ENCODE data around the gene NOS1. TPM values are rescaled to one million over a fixed set of nuclear protein-coding genes. Genes with fewer than 3 reads are reported as not detected.
"Not testable (repeated sequence)": the region's sequence is repeated elsewhere in the genome, so short reads cannot be mapped to it uniquely, and the experiment has no call there.

NOS1 gene
- total RNA-seq, 3 donors from 2014 or later: under 0.01 to 0.16 TPM; not detected in 1

DNA sequence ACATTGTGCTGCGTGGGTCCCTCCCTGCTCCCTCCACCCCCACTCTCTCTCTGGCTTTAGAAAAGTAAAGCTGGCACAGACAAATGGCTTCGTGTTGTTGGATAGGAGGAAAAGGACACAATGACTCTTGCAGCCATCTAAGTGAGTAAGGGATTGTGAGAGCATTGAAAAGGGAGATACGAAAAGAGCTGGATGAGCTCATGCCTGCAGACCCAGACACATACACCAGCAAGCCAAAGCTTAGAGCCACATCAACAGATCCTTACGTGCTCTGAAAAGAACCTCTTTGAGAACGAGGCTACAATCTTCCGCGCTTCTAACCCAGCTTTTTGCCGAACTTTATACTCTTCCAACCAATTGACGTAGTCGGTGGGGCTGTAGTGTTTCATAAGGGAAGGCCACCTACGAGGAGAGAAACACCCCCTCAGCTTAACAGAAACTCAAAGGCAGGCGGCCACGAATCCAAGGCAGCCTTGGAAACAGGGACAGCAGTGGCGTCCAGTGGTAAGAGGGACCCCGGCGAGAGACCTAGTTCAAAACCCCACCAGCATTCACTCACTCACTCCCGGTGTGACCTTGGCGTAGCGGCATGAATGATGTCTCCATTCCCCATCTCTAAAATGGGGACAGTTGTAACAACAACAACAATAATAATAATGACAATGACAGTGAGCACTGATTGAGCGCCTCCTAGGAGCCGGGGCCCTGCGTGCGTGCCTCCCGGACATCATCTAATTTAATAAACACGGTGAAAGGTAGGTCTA lies 172.3 kb downstream of the NOS1 start:
- TF ChIP-seq POLR2AphosphoS5 (IDR thresholded peaks at IDR 0.05) (no peak), POLR2A (IDR thresholded peaks at IDR 0.05) (no peak)
- TF ChIP-seq, protein P1, sequence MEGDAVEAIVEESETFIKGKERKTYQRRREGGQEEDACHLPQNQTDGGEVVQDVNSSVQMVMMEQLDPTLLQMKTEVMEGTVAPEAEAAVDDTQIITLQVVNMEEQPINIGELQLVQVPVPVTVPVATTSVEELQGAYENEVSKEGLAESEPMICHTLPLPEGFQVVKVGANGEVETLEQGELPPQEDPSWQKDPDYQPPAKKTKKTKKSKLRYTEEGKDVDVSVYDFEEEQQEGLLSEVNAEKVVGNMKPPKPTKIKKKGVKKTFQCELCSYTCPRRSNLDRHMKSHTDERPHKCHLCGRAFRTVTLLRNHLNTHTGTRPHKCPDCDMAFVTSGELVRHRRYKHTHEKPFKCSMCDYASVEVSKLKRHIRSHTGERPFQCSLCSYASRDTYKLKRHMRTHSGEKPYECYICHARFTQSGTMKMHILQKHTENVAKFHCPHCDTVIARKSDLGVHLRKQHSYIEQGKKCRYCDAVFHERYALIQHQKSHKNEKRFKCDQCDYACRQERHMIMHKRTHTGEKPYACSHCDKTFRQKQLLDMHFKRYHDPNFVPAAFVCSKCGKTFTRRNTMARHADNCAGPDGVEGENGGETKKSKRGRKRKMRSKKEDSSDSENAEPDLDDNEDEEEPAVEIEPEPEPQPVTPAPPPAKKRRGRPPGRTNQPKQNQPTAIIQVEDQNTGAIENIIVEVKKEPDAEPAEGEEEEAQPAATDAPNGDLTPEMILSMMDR (IDR thresholded peaks at IDR 0.05): no peak
- intact Hi-C loops (cut with DNase I; ENCODE audit: low total_unique reads): no loop called here
- H3K27ac ChIP-seq: peak overlapping the region; percentile 77 to 89
- H3K4me3 ChIP-seq: peak overlapping the region; percentile 74 to 99 (median 87)
- peaks cover 0 to 7% of the 10 kb centered on the region in 2 donors for H3K4me1 ChIP-seq
- DNase-seq (ENCODE audit: low spot score in 2 of 2): no peak
- H3K9me3 ChIP-seq: no peaks in the 10 kb centered on the region
- no peaks in the 10 kb centered on the region for H3K27me3 ChIP-seq
- no peaks in the 10 kb centered on the region for H3K36me3 ChIP-seq

DNA sequence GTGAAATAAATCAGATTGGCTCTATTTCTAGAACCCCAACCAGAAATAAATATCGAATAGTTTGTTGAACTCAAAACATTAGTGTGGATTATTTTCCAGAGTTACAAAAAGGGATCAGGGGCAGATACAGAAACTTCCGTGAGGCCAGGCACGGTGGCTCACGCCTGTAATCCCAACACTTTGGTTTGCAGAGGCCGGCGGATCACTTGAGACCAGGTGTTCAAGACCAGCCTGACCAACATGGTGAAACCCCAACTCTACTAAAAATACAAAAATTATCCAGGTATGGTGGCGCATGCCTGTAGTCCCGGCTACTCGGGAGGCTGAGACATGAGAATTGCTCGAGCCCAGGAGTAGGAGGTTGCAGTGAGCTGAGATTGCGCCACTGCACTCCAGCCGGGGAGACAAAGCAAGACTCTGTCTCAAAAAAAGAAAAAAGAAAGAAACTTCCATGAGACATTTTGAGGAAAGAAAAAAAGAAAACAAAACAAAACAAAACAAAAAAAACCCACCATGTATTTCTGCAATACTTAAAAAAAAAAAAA lies 173.2 kb downstream of the NOS1 start:
- TF ChIP-seq POLR2A (IDR thresholded peaks at IDR 0.05): no peak
- TF ChIP-seq POLR2AphosphoS5 (IDR thresholded peaks at IDR 0.05): no peak
- TF ChIP-seq, protein P1 (IDR thresholded peaks at IDR 0.05): no peak
- no peaks in the 10 kb centered on the region for H3K9me3 ChIP-seq

DNA sequence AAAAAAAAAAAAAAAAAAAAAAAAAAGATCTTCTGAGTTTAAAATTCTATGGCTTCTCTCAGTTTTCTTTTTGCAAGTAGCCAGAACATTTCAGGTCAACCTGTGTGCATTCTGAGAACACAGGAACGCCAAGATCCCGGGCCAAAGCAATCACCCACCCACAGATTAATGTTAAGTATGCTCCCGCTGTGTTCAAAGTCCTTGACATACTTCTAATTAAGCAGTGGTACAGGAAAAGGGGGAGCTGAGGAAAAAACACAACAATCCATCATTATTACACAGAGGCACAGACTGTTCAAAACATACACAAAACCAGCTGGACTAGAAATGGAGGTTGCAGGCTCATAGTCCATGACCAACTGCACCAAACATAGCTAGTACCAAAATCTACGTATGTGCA lies 174.0 kb downstream of the NOS1 start:
- no peak overlapping the region for H3K27ac ChIP-seq
- TF ChIP-seq POLR2A (IDR thresholded peaks at IDR 0.05): no peak
- TF ChIP-seq, protein P1 (IDR thresholded peaks at IDR 0.05): no peak
- TF ChIP-seq POLR2AphosphoS5 (IDR thresholded peaks at IDR 0.05): no peak
- H3K4me1 ChIP-seq: peaks cover 0 to 7% of the 10 kb centered on the region in 2 donors
- H3K27me3 ChIP-seq: no peaks in the 10 kb centered on the region
- intact Hi-C loops (cut with DNase I; ENCODE audit: low total_unique reads): no loop called here
- no peaks in the 10 kb centered on the region for H3K9me3 ChIP-seq
- H3K4me3 ChIP-seq: no peak overlapping the region
- no peaks in the 10 kb centered on the region for H3K36me3 ChIP-seq
- no peak for DNase-seq (ENCODE audit: low spot score in 2 of 2)

More for the DNA sequence above, 173.2 kb downstream of the NOS1 start:
- Histone ChIP-seq H3K4me3 (no peak overlapping the region), H3K27ac (no peak overlapping the region), H3K4me1 (peaks cover 0 to 7% of the 10 kb centered on the region in 2 donors), H3K27me3 (no peaks in the 10 kb centered on the region), H3K36me3 (no peaks in the 10 kb centered on the region)
- DNase-seq (ENCODE audit: low spot score in 2 of 2): no peak
- intact Hi-C loops (cut with DNase I; ENCODE audit: low total_unique reads): no loop called here

- intact Hi-C loops (cut with DNase I; ENCODE audit: low total_unique reads): no loop called here
- no peaks in the 10 kb centered on the region for H3K36me3 ChIP-seq
- TF ChIP-seq POLR2AphosphoS5 (IDR thresholded peaks at IDR 0.05) (no peak), POLR2A (IDR thresholded peaks at IDR 0.05) (no peak)
- TF ChIP-seq, protein P1 (IDR thresholded peaks at IDR 0.05): no peak
- no peaks in the 10 kb centered on the region for H3K4me1 ChIP-seq
- H3K4me3 ChIP-seq: no peak overlapping the region
- H3K27ac ChIP-seq: no peak overlapping the region
- H3K27me3 ChIP-seq: no peaks in the 10 kb centered on the region
- DNase-seq (ENCODE audit: low spot score in 2 of 2): no peak
- H3K9me3 ChIP-seq: peaks cover 0 to 4% of the 10 kb centered on the region in 2 donors
Measured at GRCh38 chr12:117182866-117183265, 178.6 kb downstream of the NOS1 start.

GRCh38 chr12:117181468-117181843 lies 180.0 kb downstream of the NOS1 start:
- not testable (repeated sequence) for H3K36me3 ChIP-seq; H3K9me3 ChIP-seq; H3K4me1 ChIP-seq; H3K27me3 ChIP-seq; DNase-seq (ENCODE audit: low spot score in 2 of 2); H3K27ac ChIP-seq; H3K4me3 ChIP-seq
- intact Hi-C loops (cut with DNase I; ENCODE audit: low total_unique reads): loop anchor here (1.0 kb wide), 1 partner anchor 9 kb away; the partner anchor contains the start of gene FBXO21

Data from breast epithelium (tissue), 4 donors.